Vagina (tissue), 2 donors: ENCODE results near the gene MAK. TPM values are rescaled to one million over a fixed set of nuclear protein-coding genes. Genes with fewer than 3 reads are reported as not detected.
"Not testable (repeated sequence)": the region's sequence is repeated elsewhere in the genome, so short reads cannot be mapped to it uniquely, and the experiment has no call there.

Source experiments
- DNase-seq, 2 donors: peaks; one replicate each; pipeline ENCODE4 v3.0.0-alpha.2; 2017; ENCODE audit errors: extremely low spot score in 2 of 2
- H3K27ac ChIP-seq: fragments of 200-600 bp; sonication (generic); one replicate; pipeline ENCODE4 v1.5.1; 2019
- H3K27me3 ChIP-seq: fragments of 200-600 bp; sonication (generic); one replicate; pipeline ENCODE4 v1.5.1; 2019
- H3K36me3 ChIP-seq, 2 donors: fragments of 200-600 bp; sonication (generic); one replicate each; pipeline ENCODE4 v1.5.1; 2017 to 2019
- H3K4me1 ChIP-seq: fragments of 200-600 bp; sonication (generic); one replicate; pipeline ENCODE4 v1.5.1; 2019
- H3K4me3 ChIP-seq, 2 donors: fragments of 200-600 bp; sonication (generic); 1 replicate in 1 of 2; 2 replicates in 1 of 2; pipeline ENCODE4 v1.5.1; 2016 to 2019
- H3K9me3 ChIP-seq: fragments of 200-600 bp; sonication (generic); one replicate; pipeline ENCODE4 v1.5.1; 2019
- POLR2A ChIP-seq, 2 donors: fragments of 450-650 bp; IDR thresholded peaks; one replicate each; pipeline ENCODE4 v1.6.1; 2017; ENCODE audit warnings: antibody characterized with exemption in 2 of 2, mild to moderate bottlenecking in 2 of 2, moderate library complexity in 2 of 2
- POLR2AphosphoS5 ChIP-seq, 2 donors: sonication (generic); formaldehyde crosslinking; IDR thresholded peaks; one replicate each; pipeline ENCODE4 v1.9.0; 2017; ENCODE audit warnings: antibody characterized with exemption in 2 of 2, mild to moderate bottlenecking in 2 of 2, low read depth in 1 of 2; ENCODE audit not compliant: insufficient read depth in 1 of 2
- intact Hi-C: fragments of 100-400 bp; cut with DNase I; formaldehyde crosslinking; loops from one replicate; pipeline ENCODE4 v1.15.1; 2023
- total RNA-seq: library from RNA; depleted of rRNA; stranded (reverse); fragments of >200 nt; gene quantifications from one replicate; pipeline ENCODE4 v1.2.3, GENCODE V29; 2016
- TF ChIP-seq, protein P1 (sequence below), 3 experiments: fragments of 450-650 bp in 2 of 3; fragments of 200-600 bp in 1 of 3; sonication (generic) in 1 of 3; IDR thresholded peaks; one replicate each; pipeline ENCODE4 v1.5.1; 2017 to 2019; ENCODE audit warnings: antibody characterized with exemption in 3 of 3, mild to moderate bottlenecking in 2 of 3, moderate library complexity in 2 of 3

The MAK gene
- total RNA-seq, 1 donor from 2014 or later = 0.25 TPM

DNA sequence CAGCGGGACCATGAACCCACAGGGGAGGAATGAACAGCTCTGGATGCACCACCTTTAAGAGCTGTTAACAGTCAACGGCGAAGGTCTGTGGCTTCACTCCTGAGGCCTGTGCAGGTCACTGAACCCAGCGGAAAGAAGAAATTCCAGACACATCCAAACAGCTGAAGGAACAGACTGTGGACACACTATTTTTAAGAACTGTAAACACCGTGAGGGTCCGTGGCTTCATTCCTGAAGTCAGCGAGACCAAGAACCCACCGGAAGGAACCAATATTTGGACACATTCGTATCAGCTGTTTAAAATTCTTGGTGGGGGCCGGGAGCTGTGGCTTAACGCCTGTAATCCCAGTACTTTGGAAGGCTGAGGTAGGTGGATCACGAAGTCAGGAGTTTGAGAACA lies 96.1 kb downstream of the MAK start:
- peaks cover 9% of the 10 kb centered on the region for H3K4me1 ChIP-seq
- no peaks in the 10 kb centered on the region for H3K9me3 ChIP-seq
- H3K36me3 ChIP-seq = no peaks in the 10 kb centered on the region
- no peak overlapping the region for H3K27ac ChIP-seq
- DNase-seq = no peak
- H3K27me3 ChIP-seq = no peaks in the 10 kb centered on the region
- no peak overlapping the region for H3K4me3 ChIP-seq
- intact Hi-C loops = no loop called here
- TF ChIP-seq POLR2AphosphoS5 (IDR thresholded peaks at IDR 0.05; ENCODE audit: insufficient read depth in 1 of 2, low read depth in 1 of 2) = no peak
- no peak for TF ChIP-seq POLR2A (IDR thresholded peaks at IDR 0.05)
- TF ChIP-seq, protein P1, sequence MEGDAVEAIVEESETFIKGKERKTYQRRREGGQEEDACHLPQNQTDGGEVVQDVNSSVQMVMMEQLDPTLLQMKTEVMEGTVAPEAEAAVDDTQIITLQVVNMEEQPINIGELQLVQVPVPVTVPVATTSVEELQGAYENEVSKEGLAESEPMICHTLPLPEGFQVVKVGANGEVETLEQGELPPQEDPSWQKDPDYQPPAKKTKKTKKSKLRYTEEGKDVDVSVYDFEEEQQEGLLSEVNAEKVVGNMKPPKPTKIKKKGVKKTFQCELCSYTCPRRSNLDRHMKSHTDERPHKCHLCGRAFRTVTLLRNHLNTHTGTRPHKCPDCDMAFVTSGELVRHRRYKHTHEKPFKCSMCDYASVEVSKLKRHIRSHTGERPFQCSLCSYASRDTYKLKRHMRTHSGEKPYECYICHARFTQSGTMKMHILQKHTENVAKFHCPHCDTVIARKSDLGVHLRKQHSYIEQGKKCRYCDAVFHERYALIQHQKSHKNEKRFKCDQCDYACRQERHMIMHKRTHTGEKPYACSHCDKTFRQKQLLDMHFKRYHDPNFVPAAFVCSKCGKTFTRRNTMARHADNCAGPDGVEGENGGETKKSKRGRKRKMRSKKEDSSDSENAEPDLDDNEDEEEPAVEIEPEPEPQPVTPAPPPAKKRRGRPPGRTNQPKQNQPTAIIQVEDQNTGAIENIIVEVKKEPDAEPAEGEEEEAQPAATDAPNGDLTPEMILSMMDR (IDR thresholded peaks at IDR 0.05) = no peak

- H3K4me3 ChIP-seq, DNase-seq, H3K27me3 ChIP-seq, intact Hi-C loops, H3K36me3 ChIP-seq, H3K9me3 ChIP-seq, H3K4me1 ChIP-seq, H3K27ac ChIP-seq: not testable (repeated sequence)
Observed at GRCh38 chr6:10741643-10742042, 96.7 kb downstream of the MAK start.

DNA sequence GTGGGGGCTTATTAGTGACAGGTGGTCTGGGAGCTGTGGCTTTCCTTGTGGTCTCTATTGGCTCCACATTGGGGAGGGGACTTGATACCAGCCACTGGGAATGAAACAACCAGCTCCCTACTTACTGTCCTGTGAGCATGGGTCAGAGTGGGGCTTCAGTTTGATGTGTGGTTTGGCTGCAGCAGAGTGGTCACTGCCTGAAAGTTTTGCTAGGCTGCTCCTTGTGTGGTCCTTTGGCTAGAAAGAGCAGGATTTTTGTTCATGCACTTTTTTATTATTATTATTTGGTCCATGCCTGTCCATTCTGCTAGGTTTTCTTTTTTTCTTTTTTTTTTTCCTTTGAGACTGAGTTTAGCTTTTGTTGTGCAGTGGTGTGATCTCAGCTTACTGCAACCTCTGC lies 98.3 kb downstream of the MAK start:
- H3K4me3 ChIP-seq = no peak overlapping the region
- TF ChIP-seq POLR2AphosphoS5 (IDR thresholded peaks at IDR 0.05; ENCODE audit: insufficient read depth in 1 of 2, low read depth in 1 of 2) = no peak
- no peak for TF ChIP-seq POLR2A (IDR thresholded peaks at IDR 0.05)
- TF ChIP-seq, protein P1 (IDR thresholded peaks at IDR 0.05) = no peak
- no peaks in the 10 kb centered on the region for H3K36me3 ChIP-seq
- intact Hi-C loops = no loop called here
- DNase-seq = no peak
- no peaks in the 10 kb centered on the region for H3K9me3 ChIP-seq
- no peaks in the 10 kb centered on the region for H3K4me1 ChIP-seq
- H3K27me3 ChIP-seq = no peaks in the 10 kb centered on the region
- no peak overlapping the region for H3K27ac ChIP-seq

DNA sequence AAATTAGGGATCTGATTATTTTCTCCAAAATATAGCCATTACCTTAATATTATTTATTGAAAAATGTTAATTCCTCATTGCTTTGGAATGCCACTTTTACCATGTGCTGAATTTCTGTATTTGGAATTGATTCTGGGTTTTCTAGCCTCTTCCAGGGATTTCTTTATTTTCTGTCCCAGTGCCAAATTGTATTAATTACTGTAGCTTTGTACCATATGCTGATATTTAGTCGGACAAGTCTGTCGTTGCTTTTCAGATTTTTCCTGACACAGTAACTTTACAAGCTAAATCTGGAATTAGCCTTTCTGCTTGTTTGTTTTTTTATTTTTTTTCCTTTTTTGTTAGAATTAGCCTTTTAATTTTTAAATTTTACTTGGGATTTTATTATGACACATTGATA lies 101.6 kb downstream of the MAK start:
- TF ChIP-seq POLR2A (IDR thresholded peaks at IDR 0.05) (no peak), POLR2AphosphoS5 (IDR thresholded peaks at IDR 0.05; ENCODE audit: insufficient read depth in 1 of 2, low read depth in 1 of 2) (no peak)
- Histone ChIP-seq H3K9me3 (no peaks in the 10 kb centered on the region), H3K27me3 (no peaks in the 10 kb centered on the region), H3K4me1 (no peaks in the 10 kb centered on the region), H3K4me3 (no peak overlapping the region), H3K27ac (no peak overlapping the region), H3K36me3 (peaks cover 0 to 8% of the 10 kb centered on the region in 2 donors)
- intact Hi-C loops = no loop called here
- DNase-seq = no peak

- Histone ChIP-seq H3K9me3 (no peaks in the 10 kb centered on the region), H3K36me3 (peaks cover 0 to 35% of the 10 kb centered on the region in 2 donors), H3K4me3 (no peak overlapping the region), H3K4me1 (no peaks in the 10 kb centered on the region), H3K27me3 (no peaks in the 10 kb centered on the region), H3K27ac (no peak overlapping the region)
- TF ChIP-seq POLR2AphosphoS5 (IDR thresholded peaks at IDR 0.05; ENCODE audit: insufficient read depth in 1 of 2, low read depth in 1 of 2) (no peak), POLR2A (IDR thresholded peaks at IDR 0.05) (no peak)
- TF ChIP-seq, protein P1 (IDR thresholded peaks at IDR 0.05) = no peak
- no peak for DNase-seq
- intact Hi-C loops = no loop called here
Observed at GRCh38 chr6:10733863-10734262, 104.5 kb downstream of the MAK start.

DNA sequence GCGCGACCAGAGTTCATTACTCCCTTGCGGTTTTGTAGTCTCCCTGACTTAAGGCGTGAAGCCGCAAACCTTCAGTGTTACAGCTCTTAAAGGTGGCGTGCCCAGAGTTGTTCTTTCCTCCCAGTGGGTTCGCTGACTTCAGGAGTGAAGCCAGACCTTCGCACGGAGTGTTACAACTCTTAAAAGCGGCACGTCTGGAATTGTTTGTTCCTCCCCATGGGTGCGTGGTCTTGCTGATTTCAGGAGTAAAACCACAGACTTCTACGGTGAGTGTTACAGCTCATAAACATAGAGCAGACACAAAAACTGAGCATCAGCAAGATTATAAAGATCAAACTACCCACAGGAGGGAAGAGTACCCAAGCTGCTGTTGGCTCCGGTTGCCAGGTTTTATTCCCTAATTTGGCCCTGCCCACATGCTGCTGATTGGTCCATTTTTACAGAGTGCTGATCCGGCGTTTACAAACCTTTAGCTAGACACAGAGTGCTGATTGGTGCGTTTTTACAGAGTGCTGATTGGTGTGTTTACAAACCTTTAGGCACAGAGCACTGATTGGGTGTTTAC lies 105.1 kb downstream of the MAK start:
- Histone ChIP-seq H3K27me3 (no peaks in the 10 kb centered on the region), H3K9me3 (no peaks in the 10 kb centered on the region), H3K27ac (no peak overlapping the region), H3K36me3 (peaks cover 0 to 41% of the 10 kb centered on the region in 2 donors), H3K4me3 (no peak overlapping the region), H3K4me1 (no peaks in the 10 kb centered on the region)
- DNase-seq = no peak
- no peak for TF ChIP-seq POLR2A (IDR thresholded peaks at IDR 0.05)
- TF ChIP-seq, protein P1 (IDR thresholded peaks at IDR 0.05) = no peak
- intact Hi-C loops = no loop called here
